ENCODE measurements around the gene TBC1D14.

DNA sequence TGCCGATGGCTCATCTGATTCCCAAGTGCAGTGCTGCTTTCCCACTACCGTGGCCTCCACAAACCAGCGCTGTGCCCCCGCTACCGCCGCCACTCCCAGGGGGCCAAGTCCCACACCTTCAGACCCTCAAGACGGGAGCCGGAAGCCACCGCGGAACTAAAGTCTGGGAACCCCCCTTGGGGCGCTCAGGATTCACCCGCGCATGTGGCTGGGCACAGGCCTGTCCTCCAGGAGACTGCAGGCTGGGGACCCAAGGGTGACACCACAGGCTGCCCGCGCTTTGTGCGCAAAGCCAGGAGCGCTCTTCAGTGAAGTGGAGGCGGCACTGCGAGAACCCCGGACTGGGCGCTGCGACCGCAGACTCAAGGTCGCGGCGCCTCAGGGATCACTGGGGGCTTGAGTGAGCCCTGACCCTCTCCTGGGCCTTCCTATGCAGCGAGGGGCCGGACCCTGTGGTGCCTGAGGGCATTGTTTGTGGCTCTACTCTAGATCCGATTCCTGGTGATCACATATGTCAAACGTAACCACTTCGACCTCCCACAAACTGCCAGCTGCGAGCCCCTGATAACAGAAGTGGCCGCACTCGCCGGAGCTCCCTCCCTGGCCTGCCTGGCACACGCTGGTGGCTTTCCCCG is 20.4 kb upstream of the TBC1D14 start:
- no peak for TF ChIP-seq POLR2AphosphoS5 (IDR thresholded peaks at IDR 0.05)
- TF ChIP-seq POLR2A (IDR thresholded peaks at IDR 0.05): no peak

Measured in sigmoid colon (tissue), 4 donors.